HepG2 (cell line): Measurements from ENCODE around the gene SH3GL1.

Experiments
- CC2D1A ChIP-seq: sonication (generic); formaldehyde crosslinking; IDR thresholded peaks from 2 replicates; pipeline ENCODE4 v1.8.1; 2023; ENCODE audit warnings: mild to moderate bottlenecking, missing genetic modification reagents
- CTCF ChIP-seq: sonication (generic); formaldehyde crosslinking; IDR thresholded peaks from 2 replicates; pipeline ENCODE4 v1.5.0; 2020; ENCODE audit warnings: mild to moderate bottlenecking, missing genetic modification reagents, moderate library complexity
- EZH2 ChIP-seq: conservative IDR thresholded peaks from 2 replicates; pipeline ENCODE4 v1.6.1; 2012; ENCODE audit warnings: mild to moderate bottlenecking, low read depth, low read length, moderate library complexity
- MYNN ChIP-seq: sonication (generic); formaldehyde crosslinking; IDR thresholded peaks from 2 replicates; pipeline ENCODE4 v1.4.0; 2020; ENCODE audit warnings: mild to moderate bottlenecking, low read depth, missing genetic modification reagents
- NFYB ChIP-seq: sonication (generic); formaldehyde crosslinking; IDR thresholded peaks from 2 replicates; pipeline ENCODE4 v1.4.0; 2020; ENCODE audit warnings: missing genetic modification reagents
- RFX1 ChIP-seq: fragments of 450-650 bp; IDR thresholded peaks from 2 replicates; pipeline ENCODE4 v1.6.1; 2017
- TAF1 ChIP-seq: sonication (generic); formaldehyde crosslinking; IDR thresholded peaks from 2 replicates; pipeline ENCODE4 v1.4.0; 2020; ENCODE audit warnings: missing genetic modification reagents
- TCF12 ChIP-seq, 2 experiments: fragments of 450-650 bp in 1 of 2; sonication (generic) in 1 of 2; formaldehyde crosslinking in 1 of 2; IDR thresholded peaks; 2 replicates each; pipeline versions ENCODE4 v1.6.1 to v1.8.0; 2017 to 2022; ENCODE audit warnings: antibody characterized with exemption in 1 of 2, mild to moderate bottlenecking in 1 of 2, missing genetic modification reagents in 1 of 2, moderate library complexity in 1 of 2
- ZFP37 ChIP-seq: sonication (generic); formaldehyde crosslinking; IDR thresholded peaks from 2 replicates; pipeline ENCODE4 v1.4.0; 2020; ENCODE audit warnings: missing genetic modification reagents, borderline replicate concordance
- ZNF563 ChIP-seq: sonication (generic); formaldehyde crosslinking; IDR thresholded peaks from 2 replicates; pipeline ENCODE4 v1.8.0; 2022; ENCODE audit warnings: mild to moderate bottlenecking, moderate library complexity, missing genetic modification reagents
- ZNF660 ChIP-seq: sonication (generic); formaldehyde crosslinking; IDR thresholded peaks from 2 replicates; pipeline ENCODE4 v1.5.1; 2020; ENCODE audit warnings: mild to moderate bottlenecking, low read depth, missing genetic modification reagents, borderline replicate concordance
- TF ChIP-seq, protein P1 (sequence below): sonication (generic); formaldehyde crosslinking; IDR thresholded peaks from 2 replicates; pipeline ENCODE4 v1.4.0; 2020; ENCODE audit warnings: missing genetic modification reagents

DNA sequence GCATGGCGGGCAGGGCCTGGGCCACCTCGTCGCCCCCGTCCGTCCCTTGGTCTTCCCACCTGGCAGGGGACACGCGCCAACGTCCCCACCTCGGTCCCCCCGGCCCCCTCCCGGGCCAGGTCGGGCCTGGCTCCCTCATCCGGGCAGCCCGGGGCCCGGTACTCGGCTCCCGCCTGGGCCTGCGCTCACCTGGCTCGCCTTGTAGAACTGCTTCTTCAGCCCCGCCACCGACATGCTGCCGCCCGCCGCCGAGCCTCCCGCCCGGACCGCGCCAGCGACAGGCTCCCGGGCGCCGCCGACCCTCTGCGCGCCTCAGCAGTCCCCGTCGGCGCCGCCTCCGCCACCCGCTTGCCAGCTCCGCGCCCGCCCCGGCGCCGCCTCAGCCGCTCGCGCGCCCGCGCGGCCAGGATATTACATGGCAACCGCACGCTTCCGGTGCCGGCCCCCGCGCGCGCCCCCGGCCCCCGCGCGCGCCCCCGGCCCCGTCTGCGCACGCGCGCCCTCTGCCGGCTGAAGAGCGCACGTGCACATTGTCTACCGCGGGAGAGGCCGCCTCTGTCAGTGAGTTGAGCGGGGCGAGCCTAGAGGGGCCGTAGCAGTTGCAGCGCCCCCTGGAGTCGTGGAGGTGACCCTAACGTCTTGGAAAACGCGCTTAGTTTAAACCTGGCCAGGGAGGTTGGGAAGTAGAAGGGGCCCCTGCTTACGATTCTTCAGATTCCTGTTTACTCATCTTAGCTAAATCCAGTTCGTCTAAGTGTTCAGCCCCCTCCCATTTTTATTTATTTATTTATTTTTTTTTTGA lies at the start of gene SH3GL1:
- peak; percentile 46 for TF ChIP-seq NFYB (CRISPR knock-in tag)
- TF ChIP-seq CC2D1A (CRISPR knock-in tag): no peak
- no peak for TF ChIP-seq ZFP37
- peak; percentile 95 for TF ChIP-seq CTCF
- no peak for TF ChIP-seq TCF12 (IDR thresholded peaks at IDR 0.05)
- TF ChIP-seq TCF12 (CRISPR knock-in tag; IDR thresholded peaks at IDR 0.05): no peak; the same call in 1 of the 2 replicates
- TF ChIP-seq, protein P1, sequence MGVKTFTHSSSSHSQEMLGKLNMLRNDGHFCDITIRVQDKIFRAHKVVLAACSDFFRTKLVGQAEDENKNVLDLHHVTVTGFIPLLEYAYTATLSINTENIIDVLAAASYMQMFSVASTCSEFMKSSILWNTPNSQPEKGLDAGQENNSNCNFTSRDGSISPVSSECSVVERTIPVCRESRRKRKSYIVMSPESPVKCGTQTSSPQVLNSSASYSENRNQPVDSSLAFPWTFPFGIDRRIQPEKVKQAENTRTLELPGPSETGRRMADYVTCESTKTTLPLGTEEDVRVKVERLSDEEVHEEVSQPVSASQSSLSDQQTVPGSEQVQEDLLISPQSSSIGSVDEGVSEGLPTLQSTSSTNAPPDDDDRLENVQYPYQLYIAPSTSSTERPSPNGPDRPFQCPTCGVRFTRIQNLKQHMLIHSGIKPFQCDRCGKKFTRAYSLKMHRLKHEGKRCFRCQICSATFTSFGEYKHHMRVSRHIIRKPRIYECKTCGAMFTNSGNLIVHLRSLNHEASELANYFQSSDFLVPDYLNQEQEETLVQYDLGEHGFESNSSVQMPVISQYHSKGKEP (CRISPR knock-in tag): no peak
- peak; percentile 58; the same call in 1 of the 2 replicates for TF ChIP-seq ZNF563 (CRISPR knock-in tag)
- TF ChIP-seq EZH2: no peak
- no peak for TF ChIP-seq RFX1
- TF ChIP-seq ZNF660 (CRISPR knock-in tag): no peak
- peak; percentile 46; the same call in 1 of the 2 replicates for TF ChIP-seq TAF1 (CRISPR knock-in tag)
- TF ChIP-seq MYNN (CRISPR knock-in tag): no peak
